ENCODE measurements around the gene CASKIN1.

- TF ChIP-seq CTCF (IDR thresholded peaks at IDR 0.05; ENCODE audit: insufficient read depth, low read length), result no peak
- no peak for TF ChIP-seq REST (IDR thresholded peaks at IDR 0.05; ENCODE audit: insufficient replicate concordance, low read depth)
These were observed 12.4 kb upstream of the CASKIN1 start for GRCh38 chr16:2208772-2209171.
